ENCODE results near the gene ATL2. TPM values are rescaled to one million over a fixed set of nuclear protein-coding genes. Genes with fewer than 3 reads are reported as not detected.
"Not testable (repeated sequence)": the region's sequence is repeated elsewhere in the genome, so short reads cannot be mapped to it uniquely, and the experiment has no call there.

The ATL2 gene
- total and polyA plus RNA-seq, 2 experiments from 2014 or later: 11.1 to 38.3 TPM

DNA sequence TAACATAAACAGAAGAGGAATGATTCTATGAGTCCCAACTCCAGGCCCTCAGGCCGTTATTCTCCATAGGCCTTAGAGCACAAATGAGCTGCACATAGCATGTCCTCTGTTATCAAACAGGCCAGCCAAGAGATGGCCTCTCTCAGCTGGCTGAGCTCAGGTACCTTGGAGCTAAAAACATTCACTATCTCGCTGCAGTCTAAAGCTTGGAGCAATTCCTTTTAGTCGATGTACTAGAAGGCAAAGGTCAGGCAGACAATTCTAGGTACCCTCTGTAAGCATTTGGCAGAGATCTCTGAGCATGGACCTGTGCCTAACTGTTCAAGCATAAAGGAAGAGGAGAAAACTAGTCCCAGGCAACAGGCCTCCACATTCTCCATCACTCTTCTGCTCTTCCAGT lies 38.0 kb upstream of the ATL2 start:
- Histone ChIP-seq H3K4me2 (ENCODE audit: unreplicated experiment) (no peak overlapping the region), H3K9me2 (ENCODE audit: insufficient read depth) (no peaks in the 10 kb centered on the region), H3K9me3 (ENCODE audit: low read depth) (no peaks in the 10 kb centered on the region), H2AFZ (no peak overlapping the region), H3K36me3 (ENCODE audit: low read depth) (no peaks in the 10 kb centered on the region), H3K79me2 (ENCODE audit: insufficient read depth) (no peaks in the 10 kb centered on the region), H3K9ac (no peak overlapping the region), H3F3A (ENCODE audit: insufficient read depth) (no peaks in the 10 kb centered on the region), H3K27me3 (replicated peaks; ENCODE audit: insufficient read depth) (peaks cover 35% of the 10 kb centered on the region), H3K27ac (no peak overlapping the region), H4K20me1 (ENCODE audit: insufficient read depth) (no peaks in the 10 kb centered on the region), H3K4me3 (no peak overlapping the region), H3K4me1 (ENCODE audit: insufficient read depth) (no peaks in the 10 kb centered on the region)
- 32 to 43% methylated on average over 3 of the region's 3 CpGs for WGBS, 2 experiments (ENCODE audit: low coverage in 1 of 2, low lambda C conversion rate in 2 of 2, missing lambda C conversion rate in 2 of 2)
- in situ Hi-C loops (cut with MboI): no loop called here
- DNase-seq: no peak
- no peak for TF ChIP-seq EZH2phosphoT487 (IDR thresholded peaks at IDR 0.05; ENCODE audit: insufficient read depth, low read depth)
- TF ChIP-seq EZH2 (IDR thresholded peaks at IDR 0.05; ENCODE audit: insufficient read depth, poor library complexity, severe bottlenecking): no peak

DNA sequence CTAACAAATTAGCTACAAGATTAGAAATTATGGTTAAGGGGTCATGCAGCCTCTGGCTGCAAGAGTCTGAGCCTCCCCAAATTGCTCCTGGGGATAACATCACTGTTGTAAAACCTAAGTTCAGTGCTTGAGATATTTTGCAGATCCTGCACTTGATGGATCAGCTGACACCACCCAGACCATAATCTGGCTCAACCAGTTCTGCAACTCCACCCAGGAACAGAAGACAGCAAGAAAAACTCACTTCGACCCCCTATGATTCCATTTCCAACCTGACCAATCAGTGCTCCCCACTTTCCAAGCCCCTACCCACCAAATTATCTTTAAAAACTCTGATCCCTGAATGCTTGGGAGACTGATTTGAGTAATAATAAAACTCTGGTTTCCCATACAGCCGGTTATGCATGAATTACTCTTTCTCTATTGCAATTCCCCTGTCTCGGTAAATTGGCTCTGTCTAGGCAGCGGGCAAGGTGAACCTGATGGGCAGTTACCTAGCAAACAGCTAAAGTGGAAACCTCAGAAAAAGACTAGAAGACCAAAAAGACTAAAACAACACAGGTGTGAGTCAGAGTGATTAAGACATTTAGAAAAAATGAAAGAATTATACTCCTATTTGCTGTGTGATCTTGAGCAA lies 35.3 kb upstream of the ATL2 start:
- in situ Hi-C loops (cut with MboI): not testable (repeated sequence)

DNA sequence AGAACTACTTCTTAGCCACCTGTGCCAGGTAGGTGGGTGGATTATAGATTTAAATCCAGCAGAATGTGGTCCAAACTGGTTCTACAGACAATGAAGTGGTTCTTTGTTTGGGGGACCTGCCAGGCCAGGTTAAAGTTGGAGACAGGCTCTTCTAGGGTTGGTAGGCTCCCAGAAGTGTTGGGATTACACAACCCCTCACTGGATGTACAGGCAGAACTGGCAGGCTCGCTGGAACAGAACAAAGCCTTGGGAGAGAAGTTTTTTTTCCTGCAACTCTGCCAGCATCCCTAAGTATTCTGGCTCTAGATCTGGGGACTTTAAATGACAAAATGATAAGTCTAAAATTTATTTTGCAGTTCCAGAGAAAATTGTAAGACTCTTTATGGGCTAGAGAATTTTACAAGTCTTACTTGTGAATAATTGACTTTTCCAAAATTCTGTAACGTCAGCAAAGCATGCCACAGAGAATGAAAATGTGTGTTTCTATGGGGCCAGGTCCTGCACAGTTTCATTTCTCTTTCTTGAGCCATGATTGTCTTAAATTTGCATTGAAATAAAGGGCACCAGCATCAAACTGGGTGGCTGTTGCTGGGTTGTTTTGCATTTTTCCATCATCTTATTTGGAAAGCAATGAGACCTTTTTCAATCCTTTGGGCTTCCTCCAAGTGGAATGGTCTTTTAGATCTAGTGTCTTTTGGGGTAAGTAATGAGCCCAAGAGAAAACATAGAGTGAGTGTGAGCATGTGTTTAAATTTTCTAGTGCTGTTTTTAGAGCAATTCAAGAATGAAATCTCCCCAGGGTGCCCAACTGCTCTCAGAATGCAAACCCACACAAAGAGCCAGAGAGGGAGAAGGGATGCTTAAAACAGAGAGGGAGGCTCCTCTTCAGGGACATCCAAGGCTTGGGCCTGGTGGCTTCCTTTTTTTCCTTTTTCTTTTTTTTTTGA lies 32.4 kb upstream of the ATL2 start:
- H4K20me1 ChIP-seq (ENCODE audit: insufficient read depth): no peaks in the 10 kb centered on the region
- H3K9me2 ChIP-seq (ENCODE audit: insufficient read depth): no peaks in the 10 kb centered on the region
- H3K79me2 ChIP-seq (ENCODE audit: insufficient read depth): no peaks in the 10 kb centered on the region
- H3K27ac ChIP-seq: no peak overlapping the region
- H3F3A ChIP-seq (ENCODE audit: insufficient read depth): no peaks in the 10 kb centered on the region
- in situ Hi-C loops (cut with MboI): no loop called here
- no peak for DNase-seq
- no peaks in the 10 kb centered on the region for H3K4me1 ChIP-seq (ENCODE audit: insufficient read depth)
- H3K36me3 ChIP-seq (ENCODE audit: low read depth): no peaks in the 10 kb centered on the region
- no peaks in the 10 kb centered on the region for H3K9me3 ChIP-seq (ENCODE audit: low read depth)
- no peak overlapping the region for H2AFZ ChIP-seq
- no peak overlapping the region for H3K9ac ChIP-seq
- no peak overlapping the region for H3K4me3 ChIP-seq
- no peak overlapping the region for H3K4me2 ChIP-seq (ENCODE audit: unreplicated experiment)
- H3K27me3 ChIP-seq (replicated peaks; ENCODE audit: insufficient read depth): peaks cover 43% of the 10 kb centered on the region
- 0 to 4% methylated on average over 2 of the region's 2 CpGs for WGBS, 2 experiments (ENCODE audit: low coverage in 1 of 2, low lambda C conversion rate in 2 of 2, missing lambda C conversion rate in 2 of 2)
- TF ChIP-seq EZH2 (IDR thresholded peaks at IDR 0.05; ENCODE audit: insufficient read depth, poor library complexity, severe bottlenecking): no peak
- no peak for TF ChIP-seq EZH2phosphoT487 (IDR thresholded peaks at IDR 0.05; ENCODE audit: insufficient read depth, low read depth)

More for the DNA sequence above, 35.3 kb upstream of the ATL2 start:
- DNase-seq; H3K27ac ChIP-seq; H3K9me3 ChIP-seq (ENCODE audit: low read depth); H2AFZ ChIP-seq; H4K20me1 ChIP-seq (ENCODE audit: insufficient read depth); H3K4me1 ChIP-seq (ENCODE audit: insufficient read depth); H3K9me2 ChIP-seq (ENCODE audit: insufficient read depth); H3F3A ChIP-seq (ENCODE audit: insufficient read depth); H3K4me2 ChIP-seq (ENCODE audit: unreplicated experiment); H3K36me3 ChIP-seq (ENCODE audit: low read depth); H3K79me2 ChIP-seq (ENCODE audit: insufficient read depth); H3K4me3 ChIP-seq; H3K9ac ChIP-seq: not testable (repeated sequence)
- peaks cover 28% of the 10 kb centered on the region for H3K27me3 ChIP-seq (replicated peaks; ENCODE audit: insufficient read depth)
- WGBS, 2 experiments (ENCODE audit: low coverage in 1 of 2, low lambda C conversion rate in 2 of 2, missing lambda C conversion rate in 2 of 2): 69 to 72% methylated on average over 4 of the region's 4 CpGs

DNA sequence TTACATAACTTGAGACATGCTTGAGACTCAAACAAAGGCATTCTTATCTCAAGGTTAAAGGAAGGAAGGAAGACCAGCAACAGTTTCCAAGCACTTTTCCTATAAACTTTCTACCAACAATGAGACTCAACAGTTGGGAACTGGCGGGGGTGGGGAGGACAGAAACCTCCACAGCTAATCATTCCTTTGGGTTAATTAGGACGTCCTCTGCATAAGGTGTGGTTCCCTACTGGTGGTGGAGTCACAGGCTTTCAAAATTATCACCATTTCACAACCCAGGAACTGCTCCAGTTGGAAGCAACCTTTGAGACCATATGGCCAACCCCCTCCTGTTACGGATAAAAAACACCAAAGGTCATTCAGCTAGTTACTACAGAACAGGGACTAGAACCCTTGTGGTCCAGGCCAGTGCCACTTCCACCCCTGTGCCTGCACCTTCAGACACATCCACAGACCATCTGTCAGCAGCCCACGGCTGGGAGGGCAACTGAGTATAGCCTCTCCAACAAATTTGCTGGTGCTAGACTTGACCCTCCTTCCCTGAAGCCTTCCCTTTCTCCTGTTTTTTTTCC lies 30.1 kb upstream of the ATL2 start:
- Histone ChIP-seq H3K4me1 (ENCODE audit: insufficient read depth) (no peaks in the 10 kb centered on the region), H3K9me3 (ENCODE audit: low read depth) (no peaks in the 10 kb centered on the region), H3K36me3 (ENCODE audit: low read depth) (no peaks in the 10 kb centered on the region), H3K4me3 (no peak overlapping the region), H4K20me1 (ENCODE audit: insufficient read depth) (no peaks in the 10 kb centered on the region), H2AFZ (no peak overlapping the region), H3K27me3 (replicated peaks; ENCODE audit: insufficient read depth) (peaks cover 43% of the 10 kb centered on the region), H3K27ac (no peak overlapping the region), H3K4me2 (ENCODE audit: unreplicated experiment) (no peak overlapping the region), H3K79me2 (ENCODE audit: insufficient read depth) (no peaks in the 10 kb centered on the region), H3K9ac (no peak overlapping the region), H3K9me2 (ENCODE audit: insufficient read depth) (no peaks in the 10 kb centered on the region), H3F3A (ENCODE audit: insufficient read depth) (no peaks in the 10 kb centered on the region)
- TF ChIP-seq EZH2phosphoT487 (IDR thresholded peaks at IDR 0.05; ENCODE audit: insufficient read depth, low read depth): no peak
- TF ChIP-seq EZH2 (IDR thresholded peaks at IDR 0.05; ENCODE audit: insufficient read depth, poor library complexity, severe bottlenecking): no peak
- 33 to 42% methylated on average over 4 of the region's 4 CpGs for WGBS, 2 experiments (ENCODE audit: low coverage in 1 of 2, low lambda C conversion rate in 2 of 2, missing lambda C conversion rate in 2 of 2)
- in situ Hi-C loops (cut with MboI): no loop called here
- DNase-seq: no peak

Measured in GM23248 (cell line).